HEK293T (cell line): ENCODE data around the gene SIGMAR1.

Source experiments
- CTCF ChIA-PET: fragments of 350-600 bp; formaldehyde crosslinking; extraction: SDS; loops from one replicate; lab custom pipeline; 2021; ENCODE audit warnings: antibody characterized with exemption, inconsistent platforms; lab: Yijun Ruan, JAX
- POLR2A ChIA-PET: fragments of 350-600 bp; formaldehyde crosslinking; extraction: SDS; loops from one replicate; lab custom pipeline; 2020; ENCODE audit warnings: antibody characterized with exemption, inconsistent platforms; lab: Yijun Ruan, JAX
- DNase-seq: peaks from one replicate; pipeline ENCODE4 v3.0.0; 2012; ENCODE audit warnings: mixed read lengths; ENCODE audit errors: extremely low spot score
- ARNT ChIP-seq: fragments of 450-650 bp; IDR thresholded peaks from 2 replicates; pipeline ENCODE4 v1.6.1; 2017; ENCODE audit warnings: mild to moderate bottlenecking
- BHLHE40 ChIP-seq: fragments of 450-650 bp; IDR thresholded peaks from 2 replicates; pipeline ENCODE4 v1.6.1; 2016; ENCODE audit warnings: mild to moderate bottlenecking, moderate library complexity, borderline replicate concordance
- CTBP1 ChIP-seq: fragments of 450-650 bp; IDR thresholded peaks from 2 replicates; pipeline ENCODE4 v1.6.1; 2016; ENCODE audit warnings: borderline replicate concordance
- ELF4 ChIP-seq: fragments of 450-650 bp; IDR thresholded peaks from 2 replicates; pipeline ENCODE4 v1.6.1; 2017; ENCODE audit warnings: antibody characterized with exemption
- FOXA1 ChIP-seq: fragments of 450-650 bp; IDR thresholded peaks from 2 replicates; pipeline ENCODE4 v1.6.1; 2016; ENCODE audit warnings: mild to moderate bottlenecking
- FOXK2 ChIP-seq: fragments of 450-650 bp; IDR thresholded peaks from 2 replicates; pipeline ENCODE4 v1.6.1; 2016; ENCODE audit warnings: mild to moderate bottlenecking
- FOXM1 ChIP-seq: fragments of 450-650 bp; IDR thresholded peaks from 2 replicates; pipeline ENCODE4 v1.6.1; 2017; ENCODE audit warnings: mild to moderate bottlenecking, borderline replicate concordance
- HDGF ChIP-seq: fragments of 450-650 bp; IDR thresholded peaks from 2 replicates; pipeline ENCODE4 v1.6.1; 2017; ENCODE audit warnings: antibody characterized with exemption, borderline replicate concordance
- L3MBTL2 ChIP-seq: fragments of 450-650 bp; conservative IDR thresholded peaks from 2 replicates; pipeline ENCODE4 v1.6.1; 2016; ENCODE audit warnings: mild to moderate bottlenecking
- LEF1 ChIP-seq: fragments of 450-650 bp; IDR thresholded peaks from 2 replicates; pipeline ENCODE4 v1.6.1; 2017; ENCODE audit warnings: mild to moderate bottlenecking, borderline replicate concordance
- NFRKB ChIP-seq: fragments of 450-650 bp; IDR thresholded peaks from 2 replicates; pipeline ENCODE4 v1.6.1; 2016; ENCODE audit warnings: mild to moderate bottlenecking, moderate library complexity
- SP1 ChIP-seq: fragments of 450-650 bp; IDR thresholded peaks from 2 replicates; pipeline ENCODE4 v1.6.1; 2017
- SUZ12 ChIP-seq: fragments of 450-650 bp; IDR thresholded peaks from 2 replicates; pipeline ENCODE4 v1.6.1; 2016; ENCODE audit warnings: mild to moderate bottlenecking
- TARDBP ChIP-seq: fragments of 450-650 bp; IDR thresholded peaks from 2 replicates; pipeline ENCODE4 v1.6.1; 2016
- ZNF384 ChIP-seq: fragments of 450-650 bp; IDR thresholded peaks from 2 replicates; pipeline ENCODE4 v1.6.1; 2016
- TF ChIP-seq, protein P1 (sequence below): fragments of 450-650 bp; IDR thresholded peaks from 2 replicates; pipeline ENCODE4 v1.6.1; 2016

Gene SIGMAR1

DNA sequence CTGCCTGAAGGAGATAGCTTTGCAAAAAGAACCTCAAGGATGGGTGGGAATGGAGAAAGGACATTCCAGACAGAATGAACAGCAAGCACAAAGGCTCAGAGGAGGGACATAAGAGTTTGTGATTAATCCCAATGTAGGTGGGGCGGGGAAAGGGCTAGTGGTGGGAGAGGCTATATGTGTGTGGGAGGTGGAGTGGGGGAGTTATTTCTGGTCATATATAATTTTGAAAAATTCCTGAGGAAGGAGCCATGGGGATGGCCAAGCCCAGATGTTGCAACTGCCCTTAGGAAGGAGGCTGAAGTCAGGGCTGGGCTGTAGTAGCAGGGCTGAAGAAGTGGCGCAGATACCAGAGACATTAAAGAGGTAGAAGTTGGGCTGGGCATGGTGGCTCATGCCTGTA is 38.3 kb upstream of the SIGMAR1 start:
- DNase-seq, result no peak
- ChIA-PET POLR2A (no interaction called here), CTCF (interaction anchor here (0.7 to 3.2 kb wide), 4 partner anchors 15 to 1300 kb away, joined by 3 to 11 read pairs (median 6); partner anchors contain the start of gene CCL19)
- TF ChIP-seq L3MBTL2, result no peak
- TF ChIP-seq ZNF384, result no peak
- no peak for TF ChIP-seq ELF4
- TF ChIP-seq SP1, result no peak
- TF ChIP-seq TARDBP, result no peak
- TF ChIP-seq BHLHE40, result no peak
- no peak for TF ChIP-seq FOXA1
- TF ChIP-seq HDGF, result no peak
- TF ChIP-seq ARNT, result no peak
- no peak for TF ChIP-seq SUZ12
- TF ChIP-seq, protein P1, sequence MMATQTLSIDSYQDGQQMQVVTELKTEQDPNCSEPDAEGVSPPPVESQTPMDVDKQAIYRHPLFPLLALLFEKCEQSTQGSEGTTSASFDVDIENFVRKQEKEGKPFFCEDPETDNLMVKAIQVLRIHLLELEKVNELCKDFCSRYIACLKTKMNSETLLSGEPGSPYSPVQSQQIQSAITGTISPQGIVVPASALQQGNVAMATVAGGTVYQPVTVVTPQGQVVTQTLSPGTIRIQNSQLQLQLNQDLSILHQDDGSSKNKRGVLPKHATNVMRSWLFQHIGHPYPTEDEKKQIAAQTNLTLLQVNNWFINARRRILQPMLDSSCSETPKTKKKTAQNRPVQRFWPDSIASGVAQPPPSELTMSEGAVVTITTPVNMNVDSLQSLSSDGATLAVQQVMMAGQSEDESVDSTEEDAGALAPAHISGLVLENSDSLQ, result no peak
- TF ChIP-seq CTBP1, result no peak
- TF ChIP-seq FOXK2, result no peak
- TF ChIP-seq NFRKB, result no peak
- TF ChIP-seq FOXM1, result no peak
- TF ChIP-seq LEF1, result no peak

DNA sequence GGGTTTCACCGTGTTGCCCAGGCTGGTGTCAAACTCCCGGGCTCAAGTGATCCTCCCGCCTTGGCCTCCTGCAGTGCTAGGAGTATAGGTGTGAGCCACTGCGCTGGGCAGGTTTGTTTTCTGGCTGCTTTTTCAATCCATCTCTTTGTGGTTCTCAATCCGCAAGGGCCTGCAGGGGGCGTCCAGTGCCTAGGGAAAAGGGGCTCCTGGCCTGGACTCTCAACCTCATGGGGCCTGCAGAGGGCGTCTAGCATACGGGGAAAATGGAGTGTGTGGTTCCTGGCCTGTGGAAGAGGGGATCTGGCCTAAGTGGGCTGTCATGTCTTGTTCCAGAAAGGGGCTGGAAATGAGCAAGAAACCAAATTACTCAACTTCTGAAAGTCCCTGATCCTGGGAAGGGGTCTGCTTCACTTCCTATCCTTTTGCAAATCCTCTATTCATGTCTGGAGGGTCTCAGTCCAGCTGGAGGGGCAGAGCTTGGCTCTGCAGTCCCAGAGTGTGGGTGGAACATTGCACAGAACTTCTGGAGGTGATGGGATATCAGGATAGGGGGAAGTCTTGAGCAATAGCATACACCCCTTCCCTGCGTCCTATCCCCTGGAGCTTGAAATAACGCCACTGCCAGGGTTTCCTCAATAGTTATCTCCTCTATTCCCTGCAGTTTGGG is 37.6 kb upstream of the SIGMAR1 start:
- ChIA-PET POLR2A (no interaction called here), CTCF (interaction anchor here (1.0 to 3.2 kb wide), 3 partner anchors 16 to 27 kb away, joined by 3 to 11 read pairs (median 8); partner anchors contain the start of gene CCL19)
- peak; percentile 80 for DNase-seq

DNA sequence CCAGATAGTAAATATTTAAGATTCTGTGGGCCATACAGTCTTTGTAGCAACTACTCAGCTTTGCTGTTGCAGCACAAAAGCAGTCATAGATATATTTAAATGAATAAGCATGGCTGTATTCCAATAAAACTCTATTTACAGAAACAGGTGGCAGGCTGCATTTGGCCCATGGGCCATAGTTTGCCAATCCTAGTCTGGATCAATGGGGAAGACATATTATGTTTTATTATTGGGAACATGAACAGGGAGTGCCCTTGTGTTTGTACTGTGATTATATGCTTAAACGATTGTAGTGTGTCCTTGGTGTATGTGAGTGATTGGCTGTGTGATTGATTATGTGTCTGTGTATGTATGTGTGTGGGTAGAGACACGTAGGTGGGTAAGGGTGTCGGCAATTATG is 36.9 kb upstream of the SIGMAR1 start:
- DNase-seq, result no peak
- CTCF ChIA-PET, result interaction anchor here (2.2 to 3.2 kb wide), 2 partner anchors 26 to 28 kb away, joined by 8 to 11 read pairs; no protein-coding TSS in a partner anchor
- TF ChIP-seq NFRKB, result no peak
- TF ChIP-seq SUZ12, result no peak
- no peak for TF ChIP-seq L3MBTL2
- no peak for TF ChIP-seq FOXK2
- TF ChIP-seq CTBP1, result no peak
- POLR2A ChIA-PET, result no interaction called here

More for the DNA sequence above, 37.6 kb upstream of the SIGMAR1 start:
- TF ChIP-seq LEF1 (no peak), FOXM1 (no peak), ZNF384 (no peak), ELF4 (no peak), CTBP1 (no peak), ARNT (no peak), FOXK2 (no peak), NFRKB (no peak), L3MBTL2 (no peak)
- TF ChIP-seq, protein P1, result no peak

DNA sequence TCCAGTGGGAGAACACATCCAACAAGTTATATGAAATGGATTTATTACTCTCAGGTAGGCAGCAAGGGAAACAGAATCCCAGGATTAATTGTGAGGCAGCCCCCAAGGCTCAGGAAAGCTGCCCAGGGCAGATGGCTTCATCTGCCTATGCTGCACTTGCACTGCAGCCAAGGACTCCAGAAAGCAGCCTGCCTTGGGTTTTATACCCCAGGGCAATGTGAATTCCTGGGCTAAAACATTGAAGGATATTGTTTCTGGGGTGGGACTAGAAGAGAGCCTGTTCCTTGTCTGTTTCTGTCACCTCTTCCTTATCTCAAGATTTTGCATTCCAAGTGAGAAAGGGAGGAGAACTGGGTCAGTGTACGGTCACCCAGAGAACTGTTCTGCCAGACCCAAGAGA is 33.7 kb upstream of the SIGMAR1 start:
- POLR2A ChIA-PET, result no interaction called here
- CTCF ChIA-PET, result no interaction called here
- DNase-seq, result no peak
- TF ChIP-seq LEF1 (no peak), BHLHE40 (no peak), NFRKB (no peak), FOXM1 (no peak), ARNT (no peak), SP1 (no peak), SUZ12 (no peak), L3MBTL2 (no peak), HDGF (no peak), TARDBP (no peak), FOXA1 (no peak), ELF4 (no peak), ZNF384 (no peak)
- TF ChIP-seq, protein P1, result no peak

DNA sequence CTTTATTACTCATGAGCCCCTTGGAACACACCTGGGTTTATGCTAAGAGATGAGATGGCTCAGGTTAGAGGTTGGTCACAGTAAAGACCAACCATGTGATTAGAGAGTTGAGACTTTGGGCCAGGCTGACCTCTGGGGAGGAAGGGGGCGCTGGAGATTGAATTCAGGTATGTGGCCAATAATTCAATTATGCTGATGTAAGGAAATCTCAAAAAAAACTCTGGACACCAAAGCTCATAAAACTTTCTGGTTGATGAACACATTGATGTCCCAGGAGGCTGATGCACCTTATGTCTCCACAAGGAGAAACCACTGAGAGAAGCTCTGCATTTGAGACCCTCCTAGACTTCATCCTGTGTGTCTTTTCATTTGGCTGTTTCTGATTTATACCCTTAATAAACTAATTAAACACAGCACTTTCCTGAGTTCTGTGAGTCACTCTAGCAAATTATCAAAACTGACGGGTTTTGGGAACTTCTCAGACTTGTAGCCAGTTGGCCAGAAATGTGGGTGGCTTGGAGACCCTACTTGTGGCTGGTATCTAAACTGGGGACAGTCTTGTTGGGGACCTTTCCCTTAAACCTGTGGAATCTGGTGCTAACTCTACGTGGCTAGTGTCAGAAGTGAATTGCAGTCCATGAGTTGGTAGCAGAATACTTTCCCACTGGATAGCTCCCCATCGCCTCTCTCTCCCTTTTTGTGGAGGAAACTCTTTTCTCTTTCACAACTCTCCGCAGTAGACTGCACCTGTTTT is 32.4 kb upstream of the SIGMAR1 start:
- no peak for TF ChIP-seq SUZ12
- TF ChIP-seq L3MBTL2, result no peak
- TF ChIP-seq TARDBP, result no peak
- TF ChIP-seq BHLHE40, result no peak
- TF ChIP-seq ZNF384, result no peak
- TF ChIP-seq FOXM1, result no peak
- no peak for TF ChIP-seq HDGF
- TF ChIP-seq NFRKB, result no peak
- no peak for TF ChIP-seq FOXK2
- TF ChIP-seq, protein P1, result no peak
- no peak for TF ChIP-seq FOXA1
- TF ChIP-seq ELF4, result no peak
- no peak for TF ChIP-seq CTBP1
- no peak for DNase-seq
- POLR2A ChIA-PET, result no interaction called here
- CTCF ChIA-PET, result interaction anchor here (0.8 kb wide), 1 partner anchor 31 kb away, joined by 3 read pairs; no protein-coding TSS in a partner anchor
